Measurements from ENCODE around the gene ARHGEF39. TPM values are rescaled to one million over a fixed set of nuclear protein-coding genes. Genes with fewer than 3 reads are reported as not detected.

The ARHGEF39 gene
- total RNA-seq, 4 donors from 2014 or later = 1.6 to 7.4 (median 5.8) TPM

- in situ Hi-C loops (cut with MboI; ENCODE audit: low pct_ligation_motif_present in 1 of 4, low pct_unique_long_range_greater_than_20kb in 1 of 4, low sequenced_read_pairs in 3 of 4) = no loop called here
- H3K27ac ChIP-seq = no peak overlapping the region
- H3K27me3 ChIP-seq = no peaks in the 10 kb centered on the region
These were observed 35.9 kb upstream of the ARHGEF39 start for GRCh38 chr9:35700942-35701341.

GRCh38 chr9:35700031-35700430, 35.0 kb upstream of the ARHGEF39 start:
- no peak for DNase-seq
- WGBS, 2 donors (ENCODE audit: low coverage in 1 of 2) = 88% methylated on average over 11 of the region's 11 CpGs; no CpG with 5 or more reads in 1 of the 2 donors
- H3K27ac ChIP-seq = peak overlapping the region in 1 of 4 donors; percentile 11
- no peaks in the 10 kb centered on the region for H3K27me3 ChIP-seq
- in situ Hi-C loops (cut with MboI; ENCODE audit: low pct_ligation_motif_present in 1 of 4, low pct_unique_long_range_greater_than_20kb in 1 of 4, low sequenced_read_pairs in 3 of 4) (no loop called here), intact Hi-C loops (cut with DNase I; ENCODE audit: low total_unique reads) (no loop called here)
- H3K4me1 ChIP-seq = peaks cover 0 to 19% (median 13%) of the 10 kb centered on the region in 4 donors
- H3K36me3 ChIP-seq = peaks cover 0 to 79% (median 34%) of the 10 kb centered on the region in 4 donors
- TF ChIP-seq POLR2A (IDR thresholded peaks at IDR 0.05) (no peak), POLR2AphosphoS5 (IDR thresholded peaks at IDR 0.05) (no peak)
- no peak overlapping the region for H3K4me3 ChIP-seq
- H3K9me3 ChIP-seq = no peaks in the 10 kb centered on the region

More at GRCh38 chr9:35700942-35701341, 35.9 kb upstream of the ARHGEF39 start:
- no peak for DNase-seq
- Histone ChIP-seq H3K36me3 (peaks cover 0 to 88% (median 39%) of the 10 kb centered on the region in 4 donors), H3K4me3 (no peak overlapping the region), H3K4me1 (peaks cover 0 to 13% (median 9%) of the 10 kb centered on the region in 4 donors), H3K9me3 (no peaks in the 10 kb centered on the region)
- no peak for TF ChIP-seq CTCF (IDR thresholded peaks at IDR 0.05)
- no peak for TF ChIP-seq POLR2A (IDR thresholded peaks at IDR 0.05)
- no peak for TF ChIP-seq EP300 (IDR thresholded peaks at IDR 0.05; ENCODE audit: low read depth)
- TF ChIP-seq POLR2AphosphoS5 (IDR thresholded peaks at IDR 0.05) = no peak
- intact Hi-C loops (cut with DNase I; ENCODE audit: low total_unique reads) = no loop called here

GRCh38 chr9:35698231-35698630, 33.2 kb upstream of the ARHGEF39 start:
- DNase-seq = no peak
- Histone ChIP-seq H3K9me3 (no peaks in the 10 kb centered on the region), H3K27me3 (no peaks in the 10 kb centered on the region), H3K27ac (peak overlapping the region in 3 of 4 donors; percentile 91 to 95 (median 92)), H3K36me3 (peaks cover 0 to 61% (median 25%) of the 10 kb centered on the region in 4 donors), H3K4me3 (no peak overlapping the region), H3K4me1 (peaks cover 0 to 19% (median 13%) of the 10 kb centered on the region in 4 donors)
- no peak for TF ChIP-seq EP300 (IDR thresholded peaks at IDR 0.05; ENCODE audit: low read depth)
- no peak for TF ChIP-seq POLR2AphosphoS5 (IDR thresholded peaks at IDR 0.05)
- no peak for TF ChIP-seq POLR2A (IDR thresholded peaks at IDR 0.05)
- TF ChIP-seq CTCF (IDR thresholded peaks at IDR 0.05) = no peak
- intact Hi-C loops (cut with DNase I; ENCODE audit: low total_unique reads) (no loop called here), in situ Hi-C loops (cut with MboI; ENCODE audit: low pct_ligation_motif_present in 1 of 4, low pct_unique_long_range_greater_than_20kb in 1 of 4, low sequenced_read_pairs in 3 of 4) (loop anchor here in 1 of 4 donors (25.0 kb wide), 1 partner anchor 711 kb away; the partner anchor contains the start of gene DNAJB5)
- WGBS, 2 donors (ENCODE audit: low coverage in 1 of 2) = 89% methylated on average over 5 of the region's 5 CpGs; no CpG with 5 or more reads in 1 of the 2 donors

GRCh38 chr9:35697486-35697885, 32.5 kb upstream of the ARHGEF39 start:
- TF ChIP-seq POLR2A (IDR thresholded peaks at IDR 0.05) (no peak), CTCF (IDR thresholded peaks at IDR 0.05) (no peak), POLR2AphosphoS5 (IDR thresholded peaks at IDR 0.05) (no peak), EP300 (IDR thresholded peaks at IDR 0.05; ENCODE audit: low read depth) (no peak)
- 88 to 89% methylated on average over 3 to 14 of the region's 14 CpGs for WGBS, 2 donors (ENCODE audit: low coverage in 1 of 2)
- in situ Hi-C loops (cut with MboI; ENCODE audit: low pct_ligation_motif_present in 1 of 4, low pct_unique_long_range_greater_than_20kb in 1 of 4, low sequenced_read_pairs in 3 of 4) (loop anchor here in 1 of 4 donors (25.0 kb wide), 1 partner anchor 710 kb away; the partner anchor contains the start of gene DNAJB5), intact Hi-C loops (cut with DNase I; ENCODE audit: low total_unique reads) (no loop called here)
- Histone ChIP-seq H3K4me1 (peaks cover 0 to 19% (median 13%) of the 10 kb centered on the region in 4 donors), H3K27me3 (no peaks in the 10 kb centered on the region), H3K4me3 (no peak overlapping the region), H3K27ac (peak overlapping the region; percentile 52 to 95 (median 92)), H3K36me3 (peaks cover 0 to 53% (median 22%) of the 10 kb centered on the region in 4 donors), H3K9me3 (no peaks in the 10 kb centered on the region)
- DNase-seq = no peak
